Keratinocyte (primary cell): ENCODE data around the gene S100A7A.

Experiments
- EZH2 ChIP-seq: IDR thresholded peaks from one replicate; pipeline ENCODE4 v1.6.1; 2012; ENCODE audit warnings: inconsistent platforms, mild to moderate bottlenecking, low read length, moderate library complexity
- TF ChIP-seq, protein P1 (sequence below), 3 experiments: IDR thresholded peaks in 1 of 3; conservative IDR thresholded peaks in 1 of 3; optimal IDR thresholded peaks in 1 of 3; 2 replicates in 2 of 3; 3 replicates in 1 of 3; pipeline versions ENCODE3 to v1.5.1; 2011; ENCODE audit warnings: low read length in 3 of 3, mild to moderate bottlenecking in 3 of 3, moderate library complexity in 2 of 3, control low read depth in 1 of 3, inconsistent platforms in 1 of 3; ENCODE audit not compliant: insufficient read depth in 2 of 3; ENCODE audit errors: extremely low read depth in 1 of 3

DNA sequence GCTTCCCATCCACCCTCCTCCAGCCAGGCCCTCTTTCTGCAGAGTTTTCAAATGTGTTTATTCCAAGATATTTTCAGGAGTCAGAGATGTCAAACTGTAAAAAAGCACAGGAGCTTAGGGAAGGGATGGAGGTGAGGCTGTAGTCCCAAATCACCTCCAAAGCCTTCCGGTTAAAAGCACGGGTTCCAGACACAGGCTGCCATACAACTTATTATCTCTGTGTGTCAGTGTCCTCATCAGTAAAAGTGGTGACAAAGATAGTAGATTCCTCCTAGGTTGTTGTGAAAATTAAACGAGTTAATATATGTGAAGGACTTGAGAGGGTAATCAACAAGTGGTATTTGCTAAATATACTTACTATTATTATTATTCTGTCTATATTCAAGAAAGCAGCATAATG is 15.1 kb downstream of the S100A7A start:
- TF ChIP-seq, protein P1, sequence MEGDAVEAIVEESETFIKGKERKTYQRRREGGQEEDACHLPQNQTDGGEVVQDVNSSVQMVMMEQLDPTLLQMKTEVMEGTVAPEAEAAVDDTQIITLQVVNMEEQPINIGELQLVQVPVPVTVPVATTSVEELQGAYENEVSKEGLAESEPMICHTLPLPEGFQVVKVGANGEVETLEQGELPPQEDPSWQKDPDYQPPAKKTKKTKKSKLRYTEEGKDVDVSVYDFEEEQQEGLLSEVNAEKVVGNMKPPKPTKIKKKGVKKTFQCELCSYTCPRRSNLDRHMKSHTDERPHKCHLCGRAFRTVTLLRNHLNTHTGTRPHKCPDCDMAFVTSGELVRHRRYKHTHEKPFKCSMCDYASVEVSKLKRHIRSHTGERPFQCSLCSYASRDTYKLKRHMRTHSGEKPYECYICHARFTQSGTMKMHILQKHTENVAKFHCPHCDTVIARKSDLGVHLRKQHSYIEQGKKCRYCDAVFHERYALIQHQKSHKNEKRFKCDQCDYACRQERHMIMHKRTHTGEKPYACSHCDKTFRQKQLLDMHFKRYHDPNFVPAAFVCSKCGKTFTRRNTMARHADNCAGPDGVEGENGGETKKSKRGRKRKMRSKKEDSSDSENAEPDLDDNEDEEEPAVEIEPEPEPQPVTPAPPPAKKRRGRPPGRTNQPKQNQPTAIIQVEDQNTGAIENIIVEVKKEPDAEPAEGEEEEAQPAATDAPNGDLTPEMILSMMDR (optimal IDR thresholded peaks at IDR 0.05 in 1 of 3, IDR thresholded peaks at IDR 0.05 in 1 of 3, conservative IDR thresholded peaks at IDR 0.05 in 1 of 3; ENCODE audit: extremely low read depth in 1 of 3, insufficient read depth in 2 of 3, low read length in 3 of 3): no peak
- TF ChIP-seq EZH2: no peak
